T47D (cell line): Measurements from ENCODE around the gene IL1RAP.

Experiments
- DNase-seq, 2 experiments: peaks; one replicate each; pipeline versions ENCODE4 v3.0.0 to v3.0.0-alpha.2; 2011 to 2012; ENCODE audit warnings: low read depth in 1 of 2, low spot score in 1 of 2
- JUND ChIP-seq: IDR thresholded peaks from 2 replicates; pipeline ENCODE4 v1.6.1; 2012; ENCODE audit warnings: low read depth
- in situ Hi-C: cut with HindIII; loops from 2 replicates; pipeline ENCODE4 v1.10.0; 2016; ENCODE audit warnings: low sequenced_read_pairs, low pct_unique_long_range_greater_than_20kb

IL1RAP gene

GRCh38 chr3:190596349-190597285 is 82.7 kb downstream of the IL1RAP start:
- no peak for TF ChIP-seq JUND
- DNase-seq = no peak
- in situ Hi-C loops = no loop called here

GRCh38 chr3:190597291-190597690 is 83.4 kb downstream of the IL1RAP start:
- in situ Hi-C loops = no loop called here
- TF ChIP-seq JUND = no peak
- DNase-seq = peak in 1 of 2 experiments; percentile 34

GRCh38 chr3:190601622-190602021 is 87.7 kb downstream of the IL1RAP start:
- in situ Hi-C loops = no loop called here
- DNase-seq = no peak

GRCh38 chr3:190605385-190605784 is 91.5 kb downstream of the IL1RAP start:
- in situ Hi-C loops = no loop called here

More at GRCh38 chr3:190601622-190602021, 87.7 kb downstream of the IL1RAP start:
- TF ChIP-seq JUND = no peak

GRCh38 chr3:190606596-190606995 is 92.7 kb downstream of the IL1RAP start:
- no peak for DNase-seq
- in situ Hi-C loops = no loop called here
- no peak for TF ChIP-seq JUND

More at GRCh38 chr3:190605385-190605784, 91.5 kb downstream of the IL1RAP start:
- TF ChIP-seq JUND = no peak
- DNase-seq = no peak

- in situ Hi-C loops = no loop called here
- no peak for DNase-seq
- no peak for TF ChIP-seq JUND
Observed at GRCh38 chr3:190607021-190607420, 93.1 kb downstream of the IL1RAP start.

GRCh38 chr3:190608850-190609589 is 95.1 kb downstream of the IL1RAP start:
- DNase-seq = no peak
- in situ Hi-C loops = no loop called here
- TF ChIP-seq JUND = no peak

GRCh38 chr3:190614226-190615059 is 100.6 kb downstream of the IL1RAP start:
- in situ Hi-C loops = no loop called here
- DNase-seq = no peak
- TF ChIP-seq JUND = no peak

- TF ChIP-seq JUND = no peak
- no peak for DNase-seq
- in situ Hi-C loops = no loop called here
Observed at GRCh38 chr3:190615060-190615384, 101.1 kb downstream of the IL1RAP start.

GRCh38 chr3:190615607-190616006 is 101.7 kb downstream of the IL1RAP start:
- DNase-seq = no peak
- in situ Hi-C loops = no loop called here
- no peak for TF ChIP-seq JUND

GRCh38 chr3:190616637-190617036 is 102.8 kb downstream of the IL1RAP start:
- TF ChIP-seq JUND = no peak
- in situ Hi-C loops = no loop called here
- no peak for DNase-seq

GRCh38 chr3:190617185-190617584 is 103.3 kb downstream of the IL1RAP start:
- no peak for TF ChIP-seq JUND
- DNase-seq = no peak
- in situ Hi-C loops = no loop called here
